GM19239 (cell line): ENCODE data around the gene ZNF438.
"Not testable (repeated sequence)": the region's sequence is repeated elsewhere in the genome, so short reads cannot be mapped to it uniquely, and the experiment has no call there.

Experiments used
- DNase-seq: peaks from one replicate; pipeline ENCODE4 v3.0.0; 2011; ENCODE audit warnings: low spot score; ENCODE audit not compliant: insufficient read length
- FAIRE-seq: peaks from 2 replicates; lab custom pipeline; 2011; peaks lifted over from hg19 to GRCh38; lab: Jason Lieb, UNC

The ZNF438 gene

DNA sequence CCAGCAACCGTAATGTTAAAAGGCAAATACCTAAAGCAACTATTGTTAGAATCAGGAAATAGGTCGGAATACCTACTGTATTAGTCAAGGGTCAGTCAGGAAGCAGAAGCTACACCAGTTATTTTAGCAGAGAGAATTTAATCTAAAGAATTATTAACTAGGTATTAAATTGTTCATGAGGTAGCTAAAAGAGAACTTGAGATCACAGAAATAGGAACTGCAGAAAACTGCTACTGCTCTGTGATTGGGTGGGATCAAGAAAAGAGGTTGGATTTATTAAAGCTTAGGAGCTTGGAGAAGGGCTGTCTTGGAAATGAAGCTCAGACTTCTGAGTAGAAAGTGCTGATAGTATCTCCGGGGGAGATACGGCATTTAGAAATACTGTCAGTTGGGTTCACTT lies 20.0 kb upstream of the ZNF438 start:
- FAIRE-seq (no peak), DNase-seq (no peak)

GRCh38 chr10:31042670-31043069 lies 11.0 kb upstream of the ZNF438 start:
- DNase-seq, result no peak
- FAIRE-seq, result no peak

GRCh38 chr10:31041011-31041410 lies 9.3 kb upstream of the ZNF438 start:
- DNase-seq (no peak), FAIRE-seq (no peak)

DNA sequence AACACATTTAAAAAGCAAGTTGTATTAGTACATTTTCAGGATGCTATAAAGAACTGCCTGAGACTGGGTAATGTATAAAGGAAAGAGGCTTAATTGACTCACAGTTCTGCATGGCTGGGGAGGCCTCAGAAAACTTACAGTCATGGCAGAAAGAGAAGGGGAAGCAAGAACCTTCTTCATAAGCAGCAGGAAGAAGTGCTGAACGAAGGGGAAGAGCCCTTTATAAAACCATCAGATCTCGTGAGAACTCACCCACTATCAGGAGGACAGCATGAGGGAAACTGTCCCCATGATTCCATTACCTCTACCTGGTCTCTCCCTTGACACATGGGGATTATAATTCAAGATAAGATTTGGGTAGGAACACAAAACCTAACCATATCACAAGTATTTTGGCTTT lies 7.3 kb upstream of the ZNF438 start:
- not testable (repeated sequence) for DNase-seq, FAIRE-seq

GRCh38 chr10:31037749-31038148 lies 6.1 kb upstream of the ZNF438 start:
- FAIRE-seq, result no peak
- no peak for DNase-seq

DNA sequence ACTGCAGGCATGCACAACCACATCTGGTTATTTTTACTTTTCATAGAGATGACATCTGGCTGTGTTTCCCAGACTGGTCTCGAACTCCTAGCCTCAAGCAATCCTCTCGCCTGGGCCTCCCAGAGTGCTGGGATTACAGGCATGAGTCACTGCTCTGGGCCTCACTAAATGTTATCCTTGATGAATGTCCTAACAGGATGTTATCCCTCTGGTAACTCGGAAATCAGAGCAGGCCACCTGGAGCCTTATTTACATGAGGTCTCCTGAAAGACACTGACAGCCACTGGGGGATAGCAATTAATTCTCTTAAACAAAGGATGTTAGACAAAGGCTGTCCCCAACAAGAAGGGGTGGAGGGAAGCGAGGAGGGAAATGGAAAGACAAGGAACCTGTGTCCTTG lies 4.5 kb upstream of the ZNF438 start:
- no peak for DNase-seq
- no peak for FAIRE-seq

- FAIRE-seq, result no peak
- DNase-seq, result no peak
These were observed 3.7 kb upstream of the ZNF438 start for GRCh38 chr10:31035266-31035798.

DNA sequence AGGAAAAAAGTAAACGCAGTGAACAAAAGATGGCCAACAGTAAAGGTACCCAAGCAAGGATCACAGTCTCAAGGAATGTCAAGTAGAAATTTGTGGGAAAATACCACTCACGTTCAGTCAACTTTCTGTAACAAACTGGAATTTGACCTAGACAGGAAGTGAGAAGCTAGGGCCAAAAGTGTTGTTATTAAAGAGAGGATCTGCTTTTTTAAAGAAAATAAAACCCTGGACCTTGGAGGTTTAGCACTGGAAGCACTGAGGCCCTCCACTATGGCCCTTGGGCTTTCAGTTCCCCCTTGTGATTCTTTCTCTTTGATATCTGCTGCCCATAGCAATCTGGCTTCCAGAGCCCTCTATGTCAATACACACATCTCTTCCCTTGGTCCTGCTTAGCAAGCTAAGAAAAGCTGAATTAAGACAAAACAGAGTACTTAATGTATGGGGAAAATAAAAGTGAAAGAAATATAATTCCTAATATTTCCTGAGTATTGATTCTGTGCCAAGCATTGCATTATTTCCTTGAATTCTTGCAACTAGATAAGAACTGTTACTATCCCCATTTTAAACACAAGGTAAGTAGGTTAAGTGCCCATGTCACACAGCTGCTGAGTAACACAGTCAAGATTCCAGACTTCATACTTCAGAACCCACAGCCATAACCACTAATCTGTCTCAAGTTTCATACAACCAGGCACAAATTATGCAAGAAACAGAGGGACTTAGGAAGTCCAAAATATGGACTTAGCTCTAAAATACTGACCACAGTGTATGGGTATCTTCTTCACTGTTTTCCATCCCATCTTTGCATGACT lies 2.6 kb upstream of the ZNF438 start:
- DNase-seq, result no peak

GRCh38 chr10:31033147-31033546 lies 1.5 kb upstream of the ZNF438 start:
- FAIRE-seq (peak; percentile 4), DNase-seq (no peak)

More for the DNA sequence above, 2.6 kb upstream of the ZNF438 start:
- FAIRE-seq, result no peak

DNA sequence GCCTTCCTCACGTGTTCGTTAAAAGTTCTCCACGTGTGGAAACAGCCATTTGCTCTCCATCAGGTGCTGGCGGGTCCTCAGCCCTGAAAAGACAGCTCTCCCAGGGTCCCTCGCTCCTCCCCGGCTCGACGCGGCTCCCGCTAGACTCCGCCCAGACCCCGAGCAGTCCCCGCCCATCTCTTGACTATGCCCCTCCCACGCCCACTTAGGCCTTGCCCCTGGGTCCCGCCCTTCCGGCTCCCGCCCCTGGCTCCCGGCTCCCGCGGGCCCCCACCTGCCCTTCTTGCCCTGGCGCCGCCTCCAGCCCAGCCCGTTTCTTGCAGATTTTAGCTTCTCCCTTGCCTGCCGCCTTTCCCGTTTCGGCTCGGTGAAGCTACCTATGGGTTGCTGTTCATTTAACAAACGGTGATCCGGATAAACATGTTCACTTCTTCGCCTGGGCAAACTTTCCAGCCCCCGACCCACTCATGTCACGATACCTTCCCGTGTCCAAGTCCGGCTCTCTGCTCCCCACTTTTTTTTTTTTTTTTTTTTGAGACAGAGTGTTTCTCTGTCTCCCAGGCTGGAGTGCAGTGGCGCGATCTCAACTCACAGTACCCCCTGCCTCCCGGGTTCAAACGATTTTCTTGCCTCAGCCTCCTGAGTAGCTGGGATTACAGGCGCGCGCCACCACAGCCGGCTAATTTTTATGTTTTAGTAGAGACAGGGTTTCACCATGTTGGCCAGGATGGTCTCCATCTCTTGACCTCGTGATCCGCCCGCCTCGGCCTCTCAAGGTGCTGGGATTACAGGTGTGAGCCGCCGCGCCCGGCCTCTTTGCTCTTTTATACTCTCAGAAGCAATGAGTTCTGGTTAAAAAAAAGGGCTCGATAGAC lies 830 bp upstream of the ZNF438 start:
- FAIRE-seq (no peak), DNase-seq (peak; percentile 71)

DNA sequence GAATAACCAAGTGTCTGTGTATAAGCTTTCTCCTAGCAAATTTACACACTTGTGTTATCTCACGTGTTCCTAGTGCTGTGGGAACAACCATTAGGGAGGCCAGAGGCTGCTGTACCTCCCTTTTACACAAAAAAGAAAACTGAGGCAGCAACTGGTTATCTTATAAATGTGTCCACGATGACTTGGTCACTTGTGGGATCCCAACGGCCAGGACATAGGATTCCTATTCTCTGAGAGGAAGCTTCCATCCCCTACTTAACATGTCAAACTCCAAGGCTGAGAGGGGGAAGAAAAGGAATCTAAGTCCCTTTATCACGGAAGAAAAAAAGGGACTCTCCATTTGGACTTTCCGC lies 484 bp downstream of the ZNF438 start:
- FAIRE-seq, result peak; percentile 69

DNA sequence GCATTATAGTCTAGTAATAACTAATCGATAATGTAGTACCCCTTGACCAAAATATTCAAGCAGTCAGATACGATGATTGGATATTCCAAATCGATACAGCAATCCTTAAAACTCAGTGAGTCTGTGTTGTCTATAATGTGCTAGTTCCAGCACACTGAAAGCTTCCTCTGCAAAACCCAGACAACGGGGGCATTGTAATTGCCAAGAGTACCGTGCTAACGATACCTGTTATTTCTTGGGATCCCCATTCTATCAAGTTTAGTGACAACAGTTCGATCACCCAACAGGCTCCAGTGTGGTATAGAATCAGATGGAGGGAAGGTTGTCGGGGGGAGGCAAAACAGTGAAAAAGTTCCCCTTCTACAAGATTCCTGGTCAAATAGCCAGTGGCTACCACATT lies 865 bp downstream of the ZNF438 start:
- no peak for FAIRE-seq
- DNase-seq, result no peak

More for the DNA sequence above, 484 bp downstream of the ZNF438 start:
- DNase-seq, result no peak

DNA sequence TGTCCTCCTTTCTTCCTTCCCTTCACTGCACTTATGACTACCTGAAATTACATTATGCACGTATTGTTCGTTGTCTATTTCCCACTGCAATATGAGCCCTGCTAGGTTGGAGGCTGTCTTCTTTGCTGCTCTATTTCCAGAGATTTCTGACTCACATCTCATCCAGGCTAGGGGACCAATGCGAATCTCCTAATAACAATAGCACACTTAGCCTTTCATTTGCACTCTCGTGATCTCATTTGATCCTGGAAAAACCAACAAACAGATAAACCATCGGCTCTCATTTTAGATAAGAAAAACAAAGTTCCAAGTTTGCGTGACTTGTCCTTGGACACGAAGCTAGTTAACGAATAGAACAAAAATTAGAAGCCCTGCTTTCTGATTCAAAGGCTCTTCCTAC lies 1.4 kb downstream of the ZNF438 start:
- FAIRE-seq (no peak), DNase-seq (no peak)

DNA sequence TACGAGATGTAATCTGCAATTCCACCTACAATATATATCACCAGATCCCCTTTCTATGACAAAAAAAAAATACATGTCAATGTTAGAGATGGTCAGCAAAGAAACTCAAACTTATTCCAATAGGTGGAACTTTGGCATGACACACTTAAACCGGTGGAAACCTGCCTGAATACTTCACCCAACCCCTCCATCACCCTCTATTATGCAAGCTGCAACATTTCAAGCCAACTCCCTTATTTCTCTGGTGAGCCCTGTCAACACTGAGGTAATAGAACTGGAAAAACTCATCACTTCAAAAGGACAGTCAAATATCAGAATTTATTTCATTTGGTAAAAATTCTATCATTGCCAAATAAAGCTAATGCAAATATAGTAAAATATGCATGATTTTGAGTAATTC lies 3.6 kb downstream of the ZNF438 start:
- no peak for FAIRE-seq
- DNase-seq, result no peak

DNA sequence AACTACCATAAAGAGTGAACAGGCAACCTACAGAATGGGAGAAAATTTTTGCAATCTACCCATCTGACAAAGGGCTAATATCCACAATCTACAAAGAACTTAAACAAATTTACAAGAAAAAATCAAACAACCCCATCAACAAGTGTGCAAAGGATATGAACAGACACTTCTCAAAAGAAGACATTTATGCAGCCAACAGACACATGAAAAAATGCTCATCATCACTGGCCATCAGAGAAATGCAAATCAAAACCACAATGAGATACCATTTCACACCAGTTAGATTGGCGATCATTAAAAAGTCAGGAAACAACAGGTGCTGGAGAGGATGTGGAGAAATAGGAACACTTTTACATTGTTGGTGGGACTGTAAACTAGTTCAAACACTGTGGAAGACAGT lies 5.4 kb downstream of the ZNF438 start:
- not testable (repeated sequence) for FAIRE-seq

DNA sequence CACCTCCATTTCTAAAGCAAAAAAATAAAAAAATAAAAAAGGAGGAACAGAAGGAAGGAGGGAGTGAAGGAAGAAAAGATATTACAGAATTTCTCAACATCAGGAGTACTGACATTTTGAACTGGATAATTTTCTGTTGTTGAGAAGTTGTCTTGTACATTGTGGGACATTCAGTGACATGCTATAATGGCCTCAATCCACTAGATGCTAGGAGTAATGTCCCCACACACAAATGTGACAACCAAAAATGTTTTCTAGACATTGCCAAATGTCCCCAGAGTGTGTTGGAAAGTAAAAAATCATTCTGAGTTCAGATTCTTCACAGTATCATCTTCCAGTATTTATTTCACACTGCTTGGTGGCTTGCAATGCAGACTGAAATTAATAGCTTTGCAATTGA lies 6.5 kb downstream of the ZNF438 start:
- FAIRE-seq, result no peak

More for the DNA sequence above, 5.4 kb downstream of the ZNF438 start:
- not testable (repeated sequence) for DNase-seq

DNA sequence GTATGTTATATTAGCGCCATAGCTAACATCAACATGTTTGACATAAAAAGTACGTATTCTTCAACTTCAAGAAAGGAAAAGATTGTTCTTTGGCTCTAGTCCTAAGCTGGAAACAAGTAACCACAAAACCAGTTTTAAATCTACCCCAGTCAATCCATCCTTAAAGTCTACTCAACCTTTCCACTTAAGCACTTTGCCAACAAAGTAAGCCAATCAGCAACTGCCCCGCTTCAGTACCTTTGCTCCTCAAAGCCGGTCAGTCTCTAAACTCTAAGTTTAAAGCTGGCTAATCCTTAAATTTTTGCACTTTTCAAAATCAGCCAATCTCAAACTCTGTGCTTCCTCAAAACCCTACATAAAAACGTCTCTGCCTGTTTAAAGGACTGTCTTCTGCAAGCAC lies 8.1 kb downstream of the ZNF438 start:
- FAIRE-seq (no peak), DNase-seq (no peak)

More for the DNA sequence above, 6.5 kb downstream of the ZNF438 start:
- no peak for DNase-seq

DNA sequence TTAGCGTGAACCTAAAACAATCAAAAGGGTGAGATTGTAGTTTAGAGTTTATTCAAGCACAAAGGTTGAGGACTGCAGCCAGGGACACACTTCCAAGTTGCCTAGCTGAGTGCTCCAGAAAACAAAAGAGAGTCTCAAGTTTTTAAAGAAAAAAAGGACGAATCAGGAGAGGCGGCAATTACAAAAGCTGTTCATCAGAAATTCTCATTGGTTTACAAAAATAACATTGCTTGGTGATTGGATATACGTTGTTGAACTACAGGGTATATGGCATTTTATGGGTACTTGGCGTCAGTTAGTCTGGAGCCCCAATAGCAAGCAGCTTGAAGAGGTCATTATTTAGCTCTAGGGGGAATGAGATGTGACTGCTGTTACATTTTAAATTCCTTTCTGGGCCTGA lies 11.5 kb downstream of the ZNF438 start:
- DNase-seq (no peak), FAIRE-seq (no peak)

GRCh38 chr10:31018962-31019361 lies 12.7 kb downstream of the ZNF438 start:
- FAIRE-seq (no peak), DNase-seq (no peak)

GRCh38 chr10:31018356-31018750 lies 13.3 kb downstream of the ZNF438 start:
- no peak for DNase-seq
- FAIRE-seq, result peak; percentile 23
